Astrocyte of the spinal cord (primary cell): ENCODE data around the gene TFF2.

Experiments used
- DNase-seq: peaks from one replicate; pipeline ENCODE4 v3.0.0; 2011; ENCODE audit warnings: low read depth, low spot score
- H3K4me3 ChIP-seq: 2 replicates; pipeline ENCODE4 v1.5.1; 2011; ENCODE audit warnings: low read depth, mild to moderate bottlenecking, low read length, moderate library complexity
- in situ Hi-C: cut with HindIII; loops from 2 replicates; pipeline ENCODE4 v1.10.0; 2017; ENCODE audit warnings: low sequenced_read_pairs
- TF ChIP-seq, protein P1 (sequence below): IDR thresholded peaks from 2 replicates; pipeline ENCODE4 v1.5.1; 2012; ENCODE audit warnings: low read depth, mild to moderate bottlenecking, low read length, inconsistent platforms

The TFF2 gene

DNA sequence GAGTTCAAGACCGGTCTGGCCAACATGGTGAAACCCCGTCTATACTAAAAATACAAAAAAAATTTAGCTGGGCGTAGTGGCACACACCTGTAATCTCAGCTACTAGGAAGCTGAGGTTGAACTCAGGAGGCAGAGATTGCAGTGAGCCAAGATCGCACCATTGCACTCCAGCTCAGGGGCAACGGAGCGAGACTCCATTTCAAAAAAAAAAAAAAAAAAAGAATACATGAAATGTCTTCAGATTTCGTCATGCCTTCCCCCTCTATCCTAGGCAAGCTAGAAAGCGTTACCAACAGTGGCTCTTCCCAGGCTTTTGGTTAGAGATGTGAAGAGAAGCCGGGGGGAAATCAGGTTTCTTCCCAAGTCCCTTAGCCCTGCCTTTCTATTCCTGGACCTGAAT lies 11.9 kb upstream of the TFF2 start:
- H3K4me3 ChIP-seq, result no peak overlapping the region
- no peak for DNase-seq
- in situ Hi-C loops, result no loop called here
- TF ChIP-seq, protein P1, sequence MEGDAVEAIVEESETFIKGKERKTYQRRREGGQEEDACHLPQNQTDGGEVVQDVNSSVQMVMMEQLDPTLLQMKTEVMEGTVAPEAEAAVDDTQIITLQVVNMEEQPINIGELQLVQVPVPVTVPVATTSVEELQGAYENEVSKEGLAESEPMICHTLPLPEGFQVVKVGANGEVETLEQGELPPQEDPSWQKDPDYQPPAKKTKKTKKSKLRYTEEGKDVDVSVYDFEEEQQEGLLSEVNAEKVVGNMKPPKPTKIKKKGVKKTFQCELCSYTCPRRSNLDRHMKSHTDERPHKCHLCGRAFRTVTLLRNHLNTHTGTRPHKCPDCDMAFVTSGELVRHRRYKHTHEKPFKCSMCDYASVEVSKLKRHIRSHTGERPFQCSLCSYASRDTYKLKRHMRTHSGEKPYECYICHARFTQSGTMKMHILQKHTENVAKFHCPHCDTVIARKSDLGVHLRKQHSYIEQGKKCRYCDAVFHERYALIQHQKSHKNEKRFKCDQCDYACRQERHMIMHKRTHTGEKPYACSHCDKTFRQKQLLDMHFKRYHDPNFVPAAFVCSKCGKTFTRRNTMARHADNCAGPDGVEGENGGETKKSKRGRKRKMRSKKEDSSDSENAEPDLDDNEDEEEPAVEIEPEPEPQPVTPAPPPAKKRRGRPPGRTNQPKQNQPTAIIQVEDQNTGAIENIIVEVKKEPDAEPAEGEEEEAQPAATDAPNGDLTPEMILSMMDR, result no peak

DNA sequence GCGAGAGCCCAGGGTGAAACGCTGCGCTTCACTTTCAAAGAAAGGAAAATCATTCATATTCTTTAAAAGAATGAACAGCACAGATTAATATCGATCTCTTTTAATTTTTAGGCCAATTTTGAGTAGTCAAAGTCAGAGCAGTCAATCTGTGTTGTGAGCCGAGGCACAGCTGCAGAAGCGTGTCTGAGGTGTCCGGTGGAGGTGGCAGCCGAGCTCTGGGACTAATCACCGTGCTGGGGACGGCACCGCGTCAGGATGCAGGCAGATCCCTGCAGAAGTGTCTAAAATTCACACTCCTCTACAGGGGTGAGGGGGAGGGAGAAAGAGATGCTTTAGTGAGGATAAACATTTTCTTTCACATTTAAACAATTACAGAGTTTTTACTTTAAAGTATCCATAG lies 11.4 kb upstream of the TFF2 start:
- TF ChIP-seq, protein P1, result no peak
- no peak overlapping the region for H3K4me3 ChIP-seq
- no peak for DNase-seq
- in situ Hi-C loops, result no loop called here

DNA sequence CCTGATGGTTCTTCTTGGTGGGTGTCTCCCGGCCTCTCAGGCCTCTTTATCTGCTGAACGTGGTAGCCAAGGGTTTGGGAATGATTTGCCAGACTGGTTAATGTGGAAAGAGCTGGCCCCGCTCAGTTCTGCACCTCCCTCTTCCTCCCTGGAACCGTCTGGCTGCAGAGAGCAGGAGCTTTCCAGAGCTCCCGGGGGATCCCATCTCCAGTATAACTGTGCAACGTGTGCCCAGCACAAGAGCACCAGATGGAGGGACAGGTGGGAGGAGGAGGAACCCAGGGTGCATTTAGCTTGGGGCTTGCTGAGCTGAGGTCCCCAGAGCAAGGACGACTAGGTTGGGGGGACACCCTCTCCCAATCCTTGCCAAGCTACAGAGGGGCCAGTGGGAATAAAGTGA lies 10.5 kb upstream of the TFF2 start:
- in situ Hi-C loops, result no loop called here
- DNase-seq, result no peak
- TF ChIP-seq, protein P1, result no peak
- H3K4me3 ChIP-seq, result no peak overlapping the region

DNA sequence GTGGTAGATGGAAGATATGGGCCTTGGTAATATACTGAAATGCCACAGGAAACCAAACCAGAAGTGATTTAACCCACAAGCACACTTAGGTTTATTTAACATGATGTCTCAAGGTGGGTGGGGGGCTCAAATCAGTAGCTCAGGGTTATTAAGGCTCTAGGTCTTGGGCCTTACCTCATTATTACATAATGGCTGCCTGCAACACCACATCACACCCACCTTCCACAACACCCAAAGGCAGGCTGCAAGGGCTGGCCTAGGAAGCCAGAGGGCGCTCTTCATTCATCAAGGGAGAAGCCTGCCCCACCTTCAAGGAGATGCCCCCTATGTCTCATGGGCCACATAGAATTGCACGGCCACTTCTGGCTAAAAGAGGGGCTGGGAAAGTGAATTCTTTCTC lies 9.5 kb upstream of the TFF2 start:
- in situ Hi-C loops, result no loop called here
- no peak for DNase-seq
- no peak overlapping the region for H3K4me3 ChIP-seq
- TF ChIP-seq, protein P1, result no peak

DNA sequence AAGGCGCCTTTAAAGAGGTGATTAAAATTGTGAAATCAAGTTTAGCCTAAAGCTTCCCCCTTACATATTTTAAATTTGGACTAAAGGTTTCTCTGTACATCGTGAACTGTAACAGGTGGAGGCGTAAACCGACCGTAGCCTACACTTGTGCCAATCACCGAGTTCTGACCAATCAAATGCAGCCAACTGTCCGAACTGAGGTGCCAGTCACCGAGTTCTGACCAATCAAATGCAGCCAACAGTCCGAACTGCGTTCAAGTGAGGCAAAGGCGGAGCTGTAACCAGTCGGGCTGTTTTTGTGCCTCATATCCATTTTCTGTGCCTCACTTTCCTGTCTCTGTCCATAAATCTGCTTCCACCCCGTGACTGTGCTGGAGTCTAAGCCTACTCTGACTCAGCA lies 8.1 kb upstream of the TFF2 start:
- H3K4me3 ChIP-seq, result no peak overlapping the region
- TF ChIP-seq, protein P1, result no peak
- in situ Hi-C loops, result no loop called here
- no peak for DNase-seq

DNA sequence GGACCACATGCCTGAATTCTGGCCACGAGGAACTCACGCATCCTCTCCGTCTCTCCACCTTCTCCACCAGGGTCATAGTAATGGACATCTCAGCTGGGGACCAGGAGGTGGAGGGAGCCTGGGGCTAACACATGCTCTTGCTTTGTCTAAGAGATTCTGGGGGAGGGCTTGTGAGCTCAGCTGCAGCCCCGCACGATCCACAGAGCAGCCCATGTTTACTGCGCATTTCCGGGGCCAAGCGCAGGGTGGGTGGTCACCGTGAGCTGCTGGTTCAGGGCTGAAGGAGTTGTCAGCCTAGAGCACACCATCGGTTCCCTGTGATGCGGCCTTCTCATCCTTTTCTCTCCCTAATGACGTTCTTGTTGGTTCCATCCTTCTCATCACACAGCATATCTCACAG lies 7.5 kb upstream of the TFF2 start:
- in situ Hi-C loops, result no loop called here
- TF ChIP-seq, protein P1, result no peak
- H3K4me3 ChIP-seq, result no peak overlapping the region
- DNase-seq, result no peak

DNA sequence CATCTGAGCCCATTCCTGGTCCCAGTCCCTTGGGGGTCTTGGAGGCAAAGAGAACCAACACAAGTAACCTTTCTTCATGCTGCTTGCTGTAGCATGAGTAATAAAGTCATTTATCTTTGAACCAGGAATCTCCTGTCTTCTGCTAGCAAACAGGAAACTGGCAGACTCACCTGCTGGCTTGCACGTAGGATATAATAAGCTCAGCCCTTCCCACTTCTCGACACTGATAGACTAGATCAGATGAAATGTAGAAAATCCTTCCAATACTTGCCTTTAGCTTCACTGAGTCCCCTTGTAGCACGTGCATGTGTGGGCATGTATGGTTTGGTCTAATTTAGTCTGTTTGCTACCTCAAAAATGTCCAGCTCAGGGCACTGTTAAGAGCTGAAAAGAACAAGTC lies 6.5 kb upstream of the TFF2 start:
- TF ChIP-seq, protein P1, result no peak
- no peak for DNase-seq
- in situ Hi-C loops, result no loop called here
- no peak overlapping the region for H3K4me3 ChIP-seq
